Smooth muscle cell (in vitro differentiated cells): Measurements from ENCODE around the gene ATRN. TPM values are rescaled to one million over a fixed set of nuclear protein-coding genes. Genes with fewer than 3 reads are reported as not detected.
"Not testable (repeated sequence)": the region's sequence is repeated elsewhere in the genome, so short reads cannot be mapped to it uniquely, and the experiment has no call there.

ENCODE experiments used
- DNase-seq: peaks from one replicate; lab custom pipeline; 2025; ENCODE audit not compliant: unreplicated experiment; lab: John Stamatoyannopoulos, UW
- H2AFZ ChIP-seq: fragments of 200-600 bp; sonication (generic); 2 replicates; pipeline ENCODE4 v1.6.0; 2016; ENCODE audit warnings: antibody characterized with exemption, low read depth, mild to moderate bottlenecking
- H3F3A ChIP-seq: fragments of 200-600 bp; sonication (generic); 2 replicates; pipeline ENCODE4 v1.6.0; 2017; ENCODE audit warnings: antibody characterized with exemption, low read depth
- H3K27ac ChIP-seq: fragments of 200-600 bp; sonication (generic); 2 replicates; pipeline ENCODE4 v1.5.1; 2016; ENCODE audit warnings: low read depth, mild to moderate bottlenecking
- H3K27me3 ChIP-seq: fragments of 200-600 bp; sonication (generic); 2 replicates; pipeline ENCODE4 v1.6.1; 2016; ENCODE audit warnings: low read depth, mild to moderate bottlenecking
- H3K36me3 ChIP-seq: fragments of 200-600 bp; sonication (generic); 2 replicates; pipeline ENCODE4 v1.5.1; 2016; ENCODE audit warnings: low read depth
- H3K4me1 ChIP-seq: fragments of 200-600 bp; sonication (generic); 2 replicates; pipeline ENCODE4 v1.5.1; 2016; ENCODE audit warnings: low read depth
- H3K4me2 ChIP-seq: fragments of 200-600 bp; sonication (generic); 2 replicates; pipeline ENCODE4 v1.6.0; 2016; ENCODE audit warnings: mild to moderate bottlenecking
- H3K4me3 ChIP-seq: fragments of 200-600 bp; sonication (generic); 2 replicates; pipeline ENCODE4 v1.5.1; 2016; ENCODE audit warnings: mild to moderate bottlenecking
- H3K79me2 ChIP-seq: fragments of 200-600 bp; sonication (generic); 2 replicates; pipeline ENCODE4 v1.6.0; 2016; ENCODE audit warnings: low read depth, mild to moderate bottlenecking
- H3K9ac ChIP-seq: fragments of 200-600 bp; sonication (generic); 2 replicates; pipeline ENCODE4 v1.6.0; 2016; ENCODE audit warnings: low read depth
- H3K9me3 ChIP-seq: fragments of 200-600 bp; sonication (generic); replicated peaks from 2 replicates; pipeline ENCODE4 v1.5.1; 2016; ENCODE audit warnings: low read depth
- H4K20me1 ChIP-seq: fragments of 200-600 bp; sonication (generic); 2 replicates; pipeline ENCODE4 v1.6.0; 2016; ENCODE audit warnings: low read depth
- CTCF ChIP-seq: fragments of 200-600 bp; sonication (generic); IDR thresholded peaks from 2 replicates; pipeline ENCODE4 v1.5.1; 2017; ENCODE audit warnings: borderline replicate concordance, mild to moderate bottlenecking, antibody characterized with exemption; ENCODE audit not compliant: insufficient read depth, poor library complexity, severe bottlenecking
- WGBS: methylation state at CpG from one replicate; pipeline ENCODE4 v1.1.7; 2016; ENCODE audit warnings: low lambda C conversion rate; 5-methylcytosine and 5-hydroxymethylcytosine counted together
- polyA plus RNA-seq: library from polyadenylated mRNA; unstranded; fragments of >200 nt; fragmentation: Nextera tagmentation; extraction: Ambion mirVana; gene quantifications from 2 replicates; pipeline ENCODE4 v1.2.1, GENCODE V29; 2016
- total RNA-seq: library from RNA; depleted of rRNA; stranded (reverse); fragments of >200 nt; gene quantifications from 2 replicates; pipeline ENCODE4 v1.2.3, GENCODE V29; 2014

ATRN gene
- total and polyA plus RNA-seq, 2 experiments from 2014 or later: 17.9 to 44.0 TPM

GRCh38 chr20:3509064-3509463 lies 38.2 kb downstream of the ATRN start:
- H3K4me2 ChIP-seq: no peak overlapping the region
- H4K20me1 ChIP-seq: peaks cover 20% of the 10 kb centered on the region
- no peak overlapping the region for H3K4me3 ChIP-seq
- no peaks in the 10 kb centered on the region for H3F3A ChIP-seq
- no peaks in the 10 kb centered on the region for H3K4me1 ChIP-seq
- H3K36me3 ChIP-seq: no peaks in the 10 kb centered on the region
- no peaks in the 10 kb centered on the region for H3K27me3 ChIP-seq
- no peak for TF ChIP-seq CTCF
- no peaks in the 10 kb centered on the region for H3K9me3 ChIP-seq
- H3K27ac ChIP-seq: no peak overlapping the region
- no peak for DNase-seq
- no peak overlapping the region for H3K9ac ChIP-seq
- 89% methylated on average over 2 of the region's 2 CpGs for WGBS
- peaks cover 6% of the 10 kb centered on the region for H3K79me2 ChIP-seq
- no peak overlapping the region for H2AFZ ChIP-seq

- peaks cover 16% of the 10 kb centered on the region for H3K79me2 ChIP-seq
- H3F3A ChIP-seq: no peaks in the 10 kb centered on the region
- H3K9ac ChIP-seq: no peak overlapping the region
- 87% methylated on average over 2 of the region's 2 CpGs for WGBS
- H3K36me3 ChIP-seq: no peaks in the 10 kb centered on the region
- no peaks in the 10 kb centered on the region for H3K4me1 ChIP-seq
- no peak for TF ChIP-seq CTCF
- no peak overlapping the region for H2AFZ ChIP-seq
- no peak overlapping the region for H3K4me2 ChIP-seq
- no peaks in the 10 kb centered on the region for H3K27me3 ChIP-seq
- no peak for DNase-seq
- H3K27ac ChIP-seq: no peak overlapping the region
- H4K20me1 ChIP-seq: peaks cover 25% of the 10 kb centered on the region
- H3K4me3 ChIP-seq: no peak overlapping the region
- no peaks in the 10 kb centered on the region for H3K9me3 ChIP-seq
These were observed 39.3 kb downstream of the ATRN start for GRCh38 chr20:3510110-3510509.

- not testable (repeated sequence) for H3K27ac ChIP-seq, DNase-seq, H3F3A ChIP-seq, H3K4me2 ChIP-seq, H3K4me3 ChIP-seq, H3K9ac ChIP-seq, H3K27me3 ChIP-seq, H3K4me1 ChIP-seq, H2AFZ ChIP-seq, H3K9me3 ChIP-seq, H3K36me3 ChIP-seq
- Histone ChIP-seq H3K79me2 (peaks cover 25% of the 10 kb centered on the region), H4K20me1 (peaks cover 34% of the 10 kb centered on the region)
- WGBS: 64% methylated on average over 3 of the region's 3 CpGs
These were observed 41.4 kb downstream of the ATRN start for GRCh38 chr20:3512239-3512638.

GRCh38 chr20:3514012-3514642 lies 43.3 kb downstream of the ATRN start:
- H3K27ac ChIP-seq: no peak overlapping the region
- no peak for DNase-seq

More at GRCh38 chr20:3514012-3514642, 43.3 kb downstream of the ATRN start:
- no peak for TF ChIP-seq CTCF
- H3K4me2 ChIP-seq: no peak overlapping the region
- H3K79me2 ChIP-seq: peaks cover 20% of the 10 kb centered on the region
- no peak overlapping the region for H3K9ac ChIP-seq
- no peaks in the 10 kb centered on the region for H3K9me3 ChIP-seq
- H4K20me1 ChIP-seq: peaks cover 25% of the 10 kb centered on the region
- no peaks in the 10 kb centered on the region for H3K4me1 ChIP-seq
- H2AFZ ChIP-seq: no peak overlapping the region
- WGBS: 90% methylated on average over 3 of the region's 3 CpGs
- no peaks in the 10 kb centered on the region for H3K36me3 ChIP-seq
- no peak overlapping the region for H3K4me3 ChIP-seq
- no peaks in the 10 kb centered on the region for H3F3A ChIP-seq
- no peaks in the 10 kb centered on the region for H3K27me3 ChIP-seq
